Stimulated activated CD4-positive, alpha-beta T cell treated with anti-CD3 and anti-CD28 coated beads, Interleukin-15, amount 100 ng/mL, for 1 hour (primary cell): ENCODE data around the gene AVL9.

Source experiments
- DNase-seq, 2 donors: peaks; one replicate each; pipeline ENCODE4 v3.0.0-alpha.2; 2020; ENCODE audit warnings: low read depth in 1 of 2, low spot score in 1 of 2

The AVL9 gene

GRCh38 chr7:32533276-32534029 lies 38.2 kb downstream of the AVL9 start:
- no peak for DNase-seq

DNA sequence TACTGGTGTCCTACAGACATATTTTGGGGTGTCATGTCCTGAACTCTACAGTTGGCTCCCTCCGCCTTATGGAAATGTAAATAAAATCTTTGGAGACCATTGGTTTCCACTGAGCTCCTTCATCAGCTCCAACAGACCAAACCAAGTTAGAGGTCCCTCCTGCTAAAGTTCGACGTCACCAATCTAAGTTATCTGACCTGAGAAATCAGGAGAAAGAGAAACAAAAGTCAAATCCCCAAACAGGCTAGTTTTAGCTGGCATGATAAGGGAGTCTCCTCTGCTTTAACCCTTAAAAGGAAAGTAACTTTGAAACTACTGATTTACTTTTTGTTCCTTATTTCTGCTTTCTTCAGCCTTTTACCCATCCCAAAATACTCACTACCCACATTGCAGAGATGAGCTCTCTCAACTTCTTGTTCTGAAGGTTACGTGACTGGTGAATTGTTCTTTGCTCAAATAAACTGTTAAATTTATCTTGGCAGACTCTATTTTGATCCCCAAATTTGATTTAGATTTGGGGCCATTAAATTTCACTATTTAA lies 39.9 kb downstream of the AVL9 start:
- DNase-seq, result no peak

- no peak for DNase-seq
Observed at GRCh38 chr7:32536016-32536415, 40.7 kb downstream of the AVL9 start.

- no peak for DNase-seq
Observed at GRCh38 chr7:32536585-32536984, 41.3 kb downstream of the AVL9 start.

DNA sequence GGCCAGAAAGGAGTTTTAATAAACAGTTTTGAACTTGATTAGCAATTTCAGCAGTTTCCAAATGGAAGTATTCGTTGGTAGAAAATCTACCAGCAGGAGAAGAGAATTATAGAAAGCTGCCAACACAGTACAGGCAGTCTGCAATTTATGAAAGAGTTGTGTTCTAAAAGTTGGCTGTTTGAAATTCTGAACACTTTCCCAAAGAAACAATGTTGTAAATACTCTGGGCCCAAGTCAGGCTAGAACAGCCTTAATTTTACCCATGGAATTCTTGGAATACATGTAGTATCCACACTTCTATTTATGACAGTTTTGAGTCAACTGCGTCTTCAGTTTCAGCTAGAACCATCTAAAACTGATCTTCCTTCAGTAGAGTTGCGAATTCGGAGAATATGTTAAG lies 42.5 kb downstream of the AVL9 start:
- DNase-seq, result no peak

DNA sequence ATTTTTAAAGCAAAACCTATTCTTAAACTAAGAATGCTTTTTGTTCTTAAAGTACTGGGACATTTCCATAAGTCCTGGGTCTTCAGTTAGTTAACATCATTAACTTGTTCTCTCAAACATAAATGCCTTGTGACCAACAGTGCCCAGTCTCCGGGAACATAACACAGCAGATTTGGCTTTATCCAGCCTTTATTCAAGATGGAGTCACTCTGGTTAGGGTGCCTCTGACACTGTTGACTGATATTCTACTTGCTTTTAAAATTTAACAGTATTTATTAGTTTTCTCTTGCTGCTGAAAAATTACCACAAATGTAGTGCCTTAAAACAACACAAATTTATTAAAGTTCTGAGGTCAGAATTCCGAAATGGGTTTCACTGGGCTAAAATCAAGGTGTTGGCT lies 44.1 kb downstream of the AVL9 start:
- DNase-seq, result no peak

DNA sequence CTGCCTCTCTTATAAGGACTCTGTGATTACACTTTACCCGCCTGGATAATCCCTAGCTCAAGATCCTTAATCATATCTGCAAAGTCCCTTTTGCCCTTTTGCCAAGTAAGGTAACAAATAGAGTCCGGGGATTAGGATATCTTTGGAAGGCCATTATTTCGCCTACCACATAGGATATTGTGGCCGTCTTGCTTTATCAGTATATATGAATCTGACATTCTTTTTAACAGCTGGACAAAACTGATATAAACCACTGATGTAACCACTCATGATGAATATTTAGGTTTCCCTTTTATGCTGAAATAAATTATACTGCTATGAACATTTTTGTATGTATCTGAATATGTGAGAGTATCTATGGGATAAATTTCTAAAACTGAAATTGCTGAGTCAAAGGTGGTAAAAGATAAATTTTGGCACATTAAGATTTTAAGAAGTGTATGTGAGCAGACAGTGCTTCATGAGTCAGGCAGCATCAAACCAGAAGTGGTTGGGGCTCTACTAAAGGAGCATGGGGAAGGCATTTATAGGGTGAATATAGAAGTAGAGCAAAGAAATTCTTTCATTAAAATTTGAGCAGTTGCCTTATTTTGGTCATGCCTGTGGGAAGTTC lies 44.7 kb downstream of the AVL9 start:
- DNase-seq, result no peak

GRCh38 chr7:32542595-32542994 lies 47.3 kb downstream of the AVL9 start:
- DNase-seq, result no peak

DNA sequence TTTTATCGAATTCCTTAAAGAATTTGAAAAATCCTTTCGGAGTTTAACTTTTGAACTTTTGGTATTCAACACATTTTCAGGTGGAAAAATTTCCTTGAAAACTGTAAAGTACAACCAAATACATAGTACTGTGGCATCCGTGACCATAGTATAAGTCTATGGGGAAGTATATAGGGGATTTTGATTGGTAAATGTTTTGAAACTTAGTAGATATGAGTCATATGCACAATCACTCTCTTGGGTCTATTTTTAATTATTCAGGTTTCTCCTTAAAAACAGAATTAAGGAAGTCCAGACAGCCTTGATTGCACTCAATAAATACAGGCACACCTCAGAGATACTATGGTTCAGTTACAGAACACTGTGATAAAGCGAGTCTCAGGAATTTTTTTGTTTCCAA lies 64.2 kb downstream of the AVL9 start:
- no peak for DNase-seq

GRCh38 chr7:32560075-32560474 lies 64.8 kb downstream of the AVL9 start:
- DNase-seq, result no peak

- DNase-seq, result no peak
Observed at GRCh38 chr7:32561613-32562012, 66.3 kb downstream of the AVL9 start.

- no peak for DNase-seq
Observed at GRCh38 chr7:32564542-32564941, 69.3 kb downstream of the AVL9 start.

GRCh38 chr7:32569388-32570289 lies 74.3 kb downstream of the AVL9 start:
- no peak for DNase-seq

GRCh38 chr7:32573110-32573687 lies 77.9 kb downstream of the AVL9 start:
- no peak for DNase-seq

GRCh38 chr7:32574626-32575025 lies 79.3 kb downstream of the AVL9 start:
- DNase-seq, result no peak

DNA sequence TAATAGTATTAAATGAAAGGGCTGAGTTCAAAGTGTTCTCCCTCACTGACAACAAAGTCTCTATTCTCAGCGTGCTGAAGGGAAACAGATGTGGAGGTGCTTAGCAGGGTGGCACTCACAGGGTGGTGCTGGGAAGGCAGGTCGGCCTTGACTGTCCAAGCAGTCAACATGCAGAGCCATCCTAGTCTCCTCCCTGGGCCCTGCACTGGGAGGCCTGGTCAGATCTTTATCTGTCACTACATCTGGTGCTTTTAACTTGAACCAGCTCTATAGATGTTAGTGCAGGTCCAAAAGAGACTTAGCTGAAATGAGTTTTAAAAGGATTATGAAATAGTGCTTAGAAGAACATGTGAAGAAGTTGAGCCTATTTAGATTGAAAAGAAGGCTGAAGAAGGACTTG lies 82.1 kb downstream of the AVL9 start:
- no peak for DNase-seq

DNA sequence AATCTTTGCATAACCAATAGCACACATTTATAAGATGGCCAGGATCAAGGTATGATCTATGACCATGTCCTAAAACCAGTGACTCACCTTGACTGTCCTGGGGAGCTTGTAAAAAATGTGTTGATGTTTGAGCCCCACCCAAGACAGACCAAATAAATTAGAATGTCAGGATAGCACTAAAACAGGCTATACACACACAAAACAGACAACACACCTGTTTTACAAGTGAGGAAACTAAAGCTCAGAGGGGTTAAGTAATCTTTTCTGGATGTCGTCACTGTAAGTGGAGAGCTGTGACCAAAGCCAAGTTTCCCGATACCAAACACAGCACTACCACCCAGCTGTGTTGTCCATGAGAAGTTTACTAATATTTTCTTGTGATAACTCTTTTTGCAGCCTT lies 84.5 kb downstream of the AVL9 start:
- DNase-seq, result no peak

GRCh38 chr7:32580646-32581045 lies 85.4 kb downstream of the AVL9 start:
- no peak for DNase-seq

DNA sequence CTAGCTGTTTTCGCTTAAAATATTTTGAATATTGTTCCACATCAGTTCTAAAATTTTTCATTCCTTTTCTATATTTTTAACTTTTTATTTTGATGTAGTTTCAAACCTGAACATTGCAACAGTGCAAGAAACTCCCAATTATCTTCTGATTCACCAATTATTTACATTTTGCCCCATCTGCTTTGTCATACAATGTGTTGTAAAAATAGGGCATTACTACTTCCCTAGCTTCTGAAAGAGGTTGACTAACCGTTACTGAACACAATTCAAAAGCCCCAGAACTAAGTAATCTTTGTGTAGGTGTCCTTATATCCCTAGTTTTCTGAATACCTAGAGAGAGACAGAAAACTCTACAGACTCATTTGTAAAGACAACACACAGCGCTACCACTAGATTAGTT lies 86.7 kb downstream of the AVL9 start:
- no peak for DNase-seq

DNA sequence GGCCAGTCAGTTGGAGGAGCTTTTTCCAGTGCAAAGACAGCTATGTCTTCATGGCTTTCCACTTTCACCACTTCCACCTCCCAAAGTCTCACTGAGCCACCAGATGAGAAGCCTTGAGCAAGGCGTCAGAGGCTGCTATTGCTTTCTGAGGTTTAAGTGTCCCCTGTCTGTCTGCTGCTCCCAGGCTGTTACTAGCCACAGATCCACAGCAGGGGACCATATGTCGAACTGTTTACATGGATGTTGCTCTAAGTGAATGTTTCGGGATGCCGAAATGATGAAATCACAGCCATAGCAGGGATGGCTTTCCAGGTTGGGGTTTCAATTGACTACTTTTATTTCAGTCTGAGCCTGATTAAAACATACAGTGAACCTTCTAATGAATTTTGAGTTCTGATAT lies 88.5 kb downstream of the AVL9 start:
- DNase-seq, result no peak
